ENCODE data around the gene TEX10.

DNA sequence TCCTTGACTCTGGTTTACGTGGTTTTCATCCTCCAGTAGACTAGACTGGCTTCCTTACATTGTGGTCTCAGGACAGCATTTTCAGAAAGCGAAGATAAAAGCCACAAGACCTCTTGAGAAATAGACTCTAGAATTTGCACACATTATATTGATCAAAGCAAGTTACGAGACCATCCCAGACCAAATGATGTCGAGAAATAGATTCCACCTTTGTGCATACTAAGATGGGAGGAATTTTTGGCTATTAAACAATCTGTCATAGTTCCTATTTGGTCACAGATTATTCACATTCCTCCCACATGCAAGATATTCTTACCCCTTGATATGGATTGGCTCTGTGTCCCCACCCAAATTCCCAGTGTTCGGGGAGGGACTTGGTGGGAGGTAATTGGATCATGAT is 65.6 kb downstream of the TEX10 start:
- TF ChIP-seq, protein P1, sequence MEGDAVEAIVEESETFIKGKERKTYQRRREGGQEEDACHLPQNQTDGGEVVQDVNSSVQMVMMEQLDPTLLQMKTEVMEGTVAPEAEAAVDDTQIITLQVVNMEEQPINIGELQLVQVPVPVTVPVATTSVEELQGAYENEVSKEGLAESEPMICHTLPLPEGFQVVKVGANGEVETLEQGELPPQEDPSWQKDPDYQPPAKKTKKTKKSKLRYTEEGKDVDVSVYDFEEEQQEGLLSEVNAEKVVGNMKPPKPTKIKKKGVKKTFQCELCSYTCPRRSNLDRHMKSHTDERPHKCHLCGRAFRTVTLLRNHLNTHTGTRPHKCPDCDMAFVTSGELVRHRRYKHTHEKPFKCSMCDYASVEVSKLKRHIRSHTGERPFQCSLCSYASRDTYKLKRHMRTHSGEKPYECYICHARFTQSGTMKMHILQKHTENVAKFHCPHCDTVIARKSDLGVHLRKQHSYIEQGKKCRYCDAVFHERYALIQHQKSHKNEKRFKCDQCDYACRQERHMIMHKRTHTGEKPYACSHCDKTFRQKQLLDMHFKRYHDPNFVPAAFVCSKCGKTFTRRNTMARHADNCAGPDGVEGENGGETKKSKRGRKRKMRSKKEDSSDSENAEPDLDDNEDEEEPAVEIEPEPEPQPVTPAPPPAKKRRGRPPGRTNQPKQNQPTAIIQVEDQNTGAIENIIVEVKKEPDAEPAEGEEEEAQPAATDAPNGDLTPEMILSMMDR (IDR thresholded peaks at IDR 0.05), result no peak
- TF ChIP-seq POLR2A (IDR thresholded peaks at IDR 0.05) (no peak), POLR2AphosphoS5 (IDR thresholded peaks at IDR 0.05) (no peak)

Data from sigmoid colon (tissue), 4 donors.